Measurements from ENCODE around the gene IQGAP2. TPM values are rescaled to one million over a fixed set of nuclear protein-coding genes. Genes with fewer than 3 reads are reported as not detected.

The IQGAP2 gene
- total RNA-seq, 6 experiments from 2014 or later, result 96.4 to 152 (median 123) TPM

- peak overlapping the region; percentile 25 to 59 (median 55) for H3K27ac ChIP-seq
These were observed 118.2 kb downstream of the IQGAP2 start for GRCh38 chr5:76521240-76521758.

DNA sequence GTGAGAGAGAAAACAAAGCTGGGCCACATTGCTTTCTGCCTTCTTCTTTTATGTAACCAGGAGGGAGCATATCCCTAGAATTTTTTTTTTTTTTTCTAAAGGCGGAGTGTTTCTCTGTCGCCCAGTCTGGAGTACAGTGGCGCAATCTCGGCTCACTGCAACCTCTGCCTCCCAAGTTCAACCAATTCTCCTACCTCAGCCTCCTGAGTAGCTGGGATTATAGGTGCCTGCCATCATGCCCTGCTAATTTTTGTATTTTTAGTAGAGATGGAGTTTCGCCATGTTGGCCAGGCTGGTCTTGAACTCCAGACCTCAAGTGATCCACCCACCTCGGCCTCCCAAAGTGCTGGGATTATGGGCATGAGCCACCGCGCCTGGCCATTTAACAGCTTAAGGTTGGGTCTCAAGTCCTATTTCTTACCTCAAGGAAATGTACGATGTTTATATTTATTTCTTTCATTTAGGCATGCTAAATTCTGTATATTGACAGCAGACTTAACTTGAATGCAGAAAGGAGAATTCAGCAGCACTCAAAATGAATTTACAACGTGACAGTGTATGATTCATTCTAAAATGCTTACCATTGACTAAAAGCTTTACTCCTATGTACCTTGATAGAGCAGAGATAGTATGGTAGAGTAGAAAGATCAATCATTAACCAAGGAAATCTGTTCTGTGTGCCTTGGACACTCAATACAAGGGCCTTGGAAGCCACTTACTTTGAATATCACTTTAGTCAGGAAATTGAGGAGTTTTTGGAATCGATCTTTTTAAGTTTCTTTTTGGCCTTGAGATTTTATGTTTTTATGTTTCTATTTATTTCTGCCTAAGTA lies 119.2 kb downstream of the IQGAP2 start:
- no peak overlapping the region for H3K4me3 ChIP-seq
- H3K27ac ChIP-seq, result peak overlapping the region; percentile 24 to 55 (median 45)
- peaks cover 0 to 28% (median 7%) of the 10 kb centered on the region in 4 donors for H3K4me1 ChIP-seq
- ATAC-seq (peak; percentile 90 to 94 (median 92)), DNase-seq (no peak)
- WGBS (ENCODE audit: insufficient coverage, low coverage, low lambda C conversion rate, missing lambda C conversion rate), result 47% methylated on average over 11 of the region's 11 CpGs
- no peaks in the 10 kb centered on the region for H3K27me3 ChIP-seq
- H3K36me3 ChIP-seq, result no peaks in the 10 kb centered on the region
- no peaks in the 10 kb centered on the region for H3K9me3 ChIP-seq
- no peak for TF ChIP-seq POLR2A (IDR thresholded peaks at IDR 0.05)
- TF ChIP-seq, protein P1, sequence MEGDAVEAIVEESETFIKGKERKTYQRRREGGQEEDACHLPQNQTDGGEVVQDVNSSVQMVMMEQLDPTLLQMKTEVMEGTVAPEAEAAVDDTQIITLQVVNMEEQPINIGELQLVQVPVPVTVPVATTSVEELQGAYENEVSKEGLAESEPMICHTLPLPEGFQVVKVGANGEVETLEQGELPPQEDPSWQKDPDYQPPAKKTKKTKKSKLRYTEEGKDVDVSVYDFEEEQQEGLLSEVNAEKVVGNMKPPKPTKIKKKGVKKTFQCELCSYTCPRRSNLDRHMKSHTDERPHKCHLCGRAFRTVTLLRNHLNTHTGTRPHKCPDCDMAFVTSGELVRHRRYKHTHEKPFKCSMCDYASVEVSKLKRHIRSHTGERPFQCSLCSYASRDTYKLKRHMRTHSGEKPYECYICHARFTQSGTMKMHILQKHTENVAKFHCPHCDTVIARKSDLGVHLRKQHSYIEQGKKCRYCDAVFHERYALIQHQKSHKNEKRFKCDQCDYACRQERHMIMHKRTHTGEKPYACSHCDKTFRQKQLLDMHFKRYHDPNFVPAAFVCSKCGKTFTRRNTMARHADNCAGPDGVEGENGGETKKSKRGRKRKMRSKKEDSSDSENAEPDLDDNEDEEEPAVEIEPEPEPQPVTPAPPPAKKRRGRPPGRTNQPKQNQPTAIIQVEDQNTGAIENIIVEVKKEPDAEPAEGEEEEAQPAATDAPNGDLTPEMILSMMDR (IDR thresholded peaks at IDR 0.05), result no peak
- intact Hi-C loops (cut with DNase I), result no loop called here

More at GRCh38 chr5:76521240-76521758, 118.2 kb downstream of the IQGAP2 start:
- intact Hi-C loops (cut with DNase I), result no loop called here
- Histone ChIP-seq H3K9me3 (no peaks in the 10 kb centered on the region), H3K36me3 (no peaks in the 10 kb centered on the region), H3K4me1 (peaks cover 0 to 28% (median 7%) of the 10 kb centered on the region in 4 donors), H3K4me3 (no peak overlapping the region), H3K27me3 (no peaks in the 10 kb centered on the region)
- 43% methylated on average over 6 of the region's 6 CpGs for WGBS (ENCODE audit: insufficient coverage, low coverage, low lambda C conversion rate, missing lambda C conversion rate)
- TF ChIP-seq, protein P1 (IDR thresholded peaks at IDR 0.05), result no peak
- TF ChIP-seq POLR2A (IDR thresholded peaks at IDR 0.05), result no peak
- peak; percentile 43 to 75 (median 73) for ATAC-seq
- no peak for DNase-seq

DNA sequence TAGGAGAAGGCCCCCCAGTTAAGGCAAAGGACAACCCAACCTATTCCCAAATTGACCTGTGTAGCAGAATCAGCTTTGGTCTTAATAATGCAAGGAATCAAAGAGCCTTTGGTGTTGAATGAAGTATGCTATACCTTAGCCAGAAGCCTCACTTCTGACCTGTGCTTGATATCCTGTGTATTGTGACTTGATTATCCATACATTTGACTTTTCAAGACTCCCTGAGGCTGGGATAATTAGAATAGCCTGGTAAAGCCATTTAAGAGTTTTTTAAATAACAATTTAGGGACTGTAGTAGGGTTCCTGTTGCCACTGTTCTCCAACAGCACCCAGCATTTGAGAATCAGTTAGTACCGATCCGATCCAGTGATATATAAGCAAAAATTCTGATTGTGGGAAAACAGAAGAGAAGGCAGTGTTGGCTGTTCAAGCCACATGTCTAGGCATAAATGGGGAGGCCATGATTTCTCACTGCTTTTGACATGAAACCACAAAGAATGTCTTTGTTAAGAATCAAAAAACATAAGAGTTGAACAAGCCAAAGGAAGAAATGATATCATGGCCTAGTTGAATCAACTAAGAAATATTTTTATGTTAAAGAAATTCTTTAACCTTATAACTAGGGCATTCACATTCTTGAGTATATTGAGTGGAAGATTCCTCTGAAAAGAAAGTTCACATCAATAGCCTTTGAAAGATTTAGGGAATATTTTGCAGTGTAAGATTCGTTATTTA lies 121.2 kb downstream of the IQGAP2 start:
- WGBS (ENCODE audit: insufficient coverage, low coverage, low lambda C conversion rate, missing lambda C conversion rate), result 70% methylated on average over 3 of the region's 3 CpGs
- no peaks in the 10 kb centered on the region for H3K36me3 ChIP-seq
- ATAC-seq (no peak), DNase-seq (no peak)
- H3K27ac ChIP-seq, result no peak overlapping the region
- TF ChIP-seq, protein P1 (IDR thresholded peaks at IDR 0.05), result no peak
- TF ChIP-seq POLR2A (IDR thresholded peaks at IDR 0.05), result no peak
- intact Hi-C loops (cut with DNase I), result no loop called here
- no peaks in the 10 kb centered on the region for H3K27me3 ChIP-seq
- no peak overlapping the region for H3K4me3 ChIP-seq
- H3K4me1 ChIP-seq, result peaks cover 0 to 28% (median 7%) of the 10 kb centered on the region in 4 donors
- H3K9me3 ChIP-seq, result no peaks in the 10 kb centered on the region

DNA sequence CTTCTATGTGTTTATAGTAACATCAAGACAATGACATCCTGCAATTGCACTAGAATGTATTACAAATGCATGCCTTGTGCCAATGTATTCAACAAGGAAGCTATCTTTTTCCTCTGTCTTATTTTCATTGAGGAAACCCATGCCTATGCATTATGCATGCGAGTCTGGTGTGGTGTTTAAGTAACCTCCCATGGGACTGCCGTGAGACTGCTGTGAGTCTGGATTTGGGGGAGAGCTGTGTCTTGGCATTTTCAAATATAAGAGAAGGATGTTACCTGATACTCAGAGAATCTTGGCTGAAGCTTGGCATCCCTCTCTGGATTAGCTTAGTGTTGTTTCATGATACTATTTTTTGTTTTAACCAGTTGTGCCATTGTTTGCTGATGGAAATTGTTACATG lies 121.8 kb downstream of the IQGAP2 start:
- ATAC-seq, result no peak
- DNase-seq, result no peak
- intact Hi-C loops (cut with DNase I), result no loop called here
- H3K27me3 ChIP-seq, result no peaks in the 10 kb centered on the region
- no peak for TF ChIP-seq POLR2A (IDR thresholded peaks at IDR 0.05)
- TF ChIP-seq, protein P1 (IDR thresholded peaks at IDR 0.05), result no peak
- no peaks in the 10 kb centered on the region for H3K9me3 ChIP-seq
- H3K4me3 ChIP-seq, result no peak overlapping the region
- WGBS (ENCODE audit: insufficient coverage, low coverage, low lambda C conversion rate, missing lambda C conversion rate), result 84% methylated on average over 2 of the region's 2 CpGs
- H3K4me1 ChIP-seq, result peaks cover 0 to 34% (median 10%) of the 10 kb centered on the region in 4 donors
- H3K36me3 ChIP-seq, result no peaks in the 10 kb centered on the region
- no peak overlapping the region for H3K27ac ChIP-seq

Measured in right lobe of liver (tissue), 6 donors.